H1 (cell line): Measurements from ENCODE around the gene PIGA. TPM values are rescaled to one million over a fixed set of nuclear protein-coding genes. Genes with fewer than 3 reads are reported as not detected.

ENCODE experiments used
- ATF3 ChIP-seq: IDR thresholded peaks from 2 replicates; pipeline ENCODE4 v1.6.1; 2011; ENCODE audit warnings: low read depth, mild to moderate bottlenecking, low read length; ENCODE audit not compliant: insufficient read depth
- CBX8 ChIP-seq: fragments of 300-800, 300-1000 bp; sonication (generic); IDR thresholded peaks from 2 replicates; pipeline ENCODE4 v1.7.1; 2016; ENCODE audit warnings: low read depth, low read length, borderline replicate concordance
- CHD1 ChIP-seq: IDR thresholded peaks from 2 replicates; pipeline ENCODE4 v1.6.1; 2012; ENCODE audit warnings: low read depth, low read length, improper control_type of control experiment
- CTBP2 ChIP-seq: IDR thresholded peaks from 2 replicates; pipeline ENCODE4 v1.7.0; 2011; ENCODE audit warnings: borderline replicate concordance, mild to moderate bottlenecking, moderate library complexity, mixed read lengths, low read length; ENCODE audit not compliant: insufficient read depth, insufficient read length
- CTCF ChIP-seq, 3 experiments: IDR thresholded peaks; 1 replicate in 2 of 3; 2 replicates in 1 of 3; pipeline versions ENCODE4 v1.5.1 to v1.6.1; 2011; ENCODE audit warnings: low read length in 3 of 3, mild to moderate bottlenecking in 3 of 3, inconsistent platforms in 2 of 3, low read depth in 1 of 3, moderate library complexity in 1 of 3; ENCODE audit not compliant: insufficient read depth in 1 of 3; ENCODE audit errors: control extremely low read depth in 1 of 3
- EGR1 ChIP-seq: IDR thresholded peaks from 2 replicates; pipeline ENCODE4 v1.6.1; 2011; ENCODE audit warnings: low read depth, low read length, borderline replicate concordance
- EZH2 ChIP-seq: fragments of 200-600 bp; sonication (generic); IDR thresholded peaks from 2 replicates; pipeline ENCODE4 v1.7.1; 2012; ENCODE audit warnings: low read depth, mild to moderate bottlenecking, moderate library complexity, low read length, inconsistent platforms; ENCODE audit not compliant: severe bottlenecking
- FOSL1 ChIP-seq: IDR thresholded peaks from 2 replicates; pipeline ENCODE4 v1.6.1; 2011; ENCODE audit warnings: mild to moderate bottlenecking, low read depth, low read length, moderate library complexity; ENCODE audit not compliant: insufficient read depth
- KDM1A ChIP-seq: fragments of 200-600, 300-600 bp; sonication (generic); IDR thresholded peaks from 2 replicates; pipeline ENCODE4 v1.7.1; 2016; ENCODE audit warnings: mild to moderate bottlenecking, low read length, borderline replicate concordance
- NRF1 ChIP-seq: IDR thresholded peaks from 2 replicates; pipeline ENCODE4 v1.6.1; 2011; ENCODE audit warnings: mild to moderate bottlenecking, low read depth, low read length, improper control_type of control experiment
- SIN3A ChIP-seq, 2 experiments: IDR thresholded peaks in 1 of 2; conservative IDR thresholded peaks in 1 of 2; 2 replicates each; pipeline ENCODE4 v1.6.1; 2011 to 2012; ENCODE audit warnings: low read length in 2 of 2, improper control_type of control experiment in 1 of 2, low read depth in 1 of 2, mild to moderate bottlenecking in 1 of 2
- SP2 ChIP-seq: IDR thresholded peaks from 2 replicates; pipeline ENCODE4 v1.6.1; 2012; ENCODE audit warnings: mild to moderate bottlenecking, low read length, inconsistent platforms
- SUZ12 ChIP-seq: fragments of 200-600 bp; sonication (generic); IDR thresholded peaks from 2 replicates; pipeline ENCODE4 v1.6.1; 2012; ENCODE audit warnings: mild to moderate bottlenecking, inconsistent platforms, low read length, moderate library complexity, mixed read lengths
- TAF7 ChIP-seq: optimal IDR thresholded peaks from 2 replicates; pipeline ENCODE3; 2011; ENCODE audit warnings: low read depth, mild to moderate bottlenecking, inconsistent platforms, low read length, moderate library complexity, borderline replicate concordance
- TBP ChIP-seq: IDR thresholded peaks from 2 replicates; pipeline ENCODE4 v1.6.1; 2011; ENCODE audit warnings: low read depth, low read length, improper control_type of control experiment
- ZNF274 ChIP-seq: IDR thresholded peaks from 2 replicates; pipeline ENCODE4 v1.7.0; 2012; ENCODE audit warnings: low read length, borderline replicate concordance; ENCODE audit errors: extremely low read depth
- polyA plus RNA-seq, 7 experiments: library from polyadenylated mRNA; depleted of rRNA in 3 of 7; stranded (reverse) in 5 of 7; unstranded in 2 of 7; fragments of >200 nt in 5 of 7; fragments of 200-250 nt in 2 of 7; gene quantifications; 1 replicate in 5 of 7; 2 replicates in 1 of 7; 4 replicates in 1 of 7; pipeline versions ENCODE4 v1.2.1 to v1.2.3, GENCODE V29; 2011 to 2013; ENCODE audit warnings: missing spikeins in 2 of 7, mixed read lengths in 2 of 7
- total RNA-seq: library from RNA; stranded (reverse); fragmentation: NEBNext Ultra II Directional; extraction: Animal tissue kit (Norgen Biotek cat#: 25700); gene quantifications from 2 replicates; pipeline ENCODE4 v1.2.1, GENCODE V29; 2021

Gene PIGA
- total and polyA plus RNA-seq, 2 of the 8 experiments (the other 6 are each of a cell fraction or from before 2014, with no cell fraction given): 5.0 to 13.4 TPM

GRCh38 chrX:15293451-15293850 lies 41.9 kb downstream of the PIGA start (continued):
- TF ChIP-seq SUZ12: no peak
- no peak for TF ChIP-seq CTCF (IDR thresholded peaks at IDR 0.05; ENCODE audit: control extremely low read depth in 1 of 3, insufficient read depth in 1 of 3, low read depth in 1 of 3, low read length in 3 of 3)
- no peak for TF ChIP-seq TBP
- no peak for TF ChIP-seq EZH2
- TF ChIP-seq SIN3A (conservative IDR thresholded peaks at IDR 0.05 in 1 of 2, IDR thresholded peaks at IDR 0.05 in 1 of 2; ENCODE audit: low read depth in 1 of 2, low read length in 2 of 2): no peak
- no peak for TF ChIP-seq FOSL1
- TF ChIP-seq EGR1: no peak
- no peak for TF ChIP-seq ZNF274
- no peak for TF ChIP-seq TAF7
- no peak for TF ChIP-seq CHD1
- TF ChIP-seq ATF3: no peak
- TF ChIP-seq NRF1: no peak
- no peak for TF ChIP-seq CTBP2
- no peak for TF ChIP-seq CBX8
- no peak for TF ChIP-seq KDM1A
- TF ChIP-seq SP2: no peak
